Measurements from ENCODE around the gene ZNF613.

DNA sequence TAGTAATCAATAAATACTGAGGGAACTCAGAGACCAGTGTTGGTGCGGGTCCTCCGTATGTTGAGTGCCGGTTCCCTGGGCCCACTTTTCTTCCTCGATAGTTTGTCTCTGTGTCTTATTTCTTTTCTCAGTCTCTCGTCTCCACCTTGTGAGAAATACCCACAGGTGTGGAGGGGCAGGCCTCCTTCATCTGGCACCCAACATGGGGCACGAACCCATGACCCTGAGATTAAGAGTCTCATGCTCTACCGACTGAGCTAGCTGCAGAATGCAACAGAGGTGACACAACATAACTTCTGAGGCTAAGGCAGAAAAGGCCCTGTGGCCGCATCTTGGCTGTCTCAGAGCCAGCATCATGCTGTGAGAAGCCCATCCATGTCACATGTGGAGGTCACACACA is 5.3 kb upstream of the ZNF613 start:
- TF ChIP-seq, protein P1, sequence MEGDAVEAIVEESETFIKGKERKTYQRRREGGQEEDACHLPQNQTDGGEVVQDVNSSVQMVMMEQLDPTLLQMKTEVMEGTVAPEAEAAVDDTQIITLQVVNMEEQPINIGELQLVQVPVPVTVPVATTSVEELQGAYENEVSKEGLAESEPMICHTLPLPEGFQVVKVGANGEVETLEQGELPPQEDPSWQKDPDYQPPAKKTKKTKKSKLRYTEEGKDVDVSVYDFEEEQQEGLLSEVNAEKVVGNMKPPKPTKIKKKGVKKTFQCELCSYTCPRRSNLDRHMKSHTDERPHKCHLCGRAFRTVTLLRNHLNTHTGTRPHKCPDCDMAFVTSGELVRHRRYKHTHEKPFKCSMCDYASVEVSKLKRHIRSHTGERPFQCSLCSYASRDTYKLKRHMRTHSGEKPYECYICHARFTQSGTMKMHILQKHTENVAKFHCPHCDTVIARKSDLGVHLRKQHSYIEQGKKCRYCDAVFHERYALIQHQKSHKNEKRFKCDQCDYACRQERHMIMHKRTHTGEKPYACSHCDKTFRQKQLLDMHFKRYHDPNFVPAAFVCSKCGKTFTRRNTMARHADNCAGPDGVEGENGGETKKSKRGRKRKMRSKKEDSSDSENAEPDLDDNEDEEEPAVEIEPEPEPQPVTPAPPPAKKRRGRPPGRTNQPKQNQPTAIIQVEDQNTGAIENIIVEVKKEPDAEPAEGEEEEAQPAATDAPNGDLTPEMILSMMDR (IDR thresholded peaks at IDR 0.05; ENCODE audit: low read depth, low read length): no peak
- no peak for TF ChIP-seq POLR2A (IDR thresholded peaks at IDR 0.05; ENCODE audit: extremely low read depth, insufficient read length)
- no peak for TF ChIP-seq MYC (IDR thresholded peaks at IDR 0.05; ENCODE audit: low read depth, low read length)

Data from NB4 (cell line).